ENCODE results near the gene FAM222B.

GRCh38 chr17:28816540-28816939, 26.1 kb downstream of the FAM222B start:
- TF ChIP-seq CTCF (IDR thresholded peaks at IDR 0.05) (no peak), POLR2A (IDR thresholded peaks at IDR 0.05) (no peak), POLR2AphosphoS5 (IDR thresholded peaks at IDR 0.05; ENCODE audit: insufficient read depth in 1 of 2, low read depth in 1 of 2) (no peak)
